GM18867 (cell line): ENCODE measurements around the gene SVIL.

Experiments
- ATAC-seq: cut with Tn5 transposase; IDR thresholded peaks from one replicate; pipeline ENCODE4 v1.9.1; 2021; ENCODE audit warnings: mild to moderate bottlenecking, moderate library complexity; ENCODE audit not compliant: unreplicated experiment

SVIL gene

DNA sequence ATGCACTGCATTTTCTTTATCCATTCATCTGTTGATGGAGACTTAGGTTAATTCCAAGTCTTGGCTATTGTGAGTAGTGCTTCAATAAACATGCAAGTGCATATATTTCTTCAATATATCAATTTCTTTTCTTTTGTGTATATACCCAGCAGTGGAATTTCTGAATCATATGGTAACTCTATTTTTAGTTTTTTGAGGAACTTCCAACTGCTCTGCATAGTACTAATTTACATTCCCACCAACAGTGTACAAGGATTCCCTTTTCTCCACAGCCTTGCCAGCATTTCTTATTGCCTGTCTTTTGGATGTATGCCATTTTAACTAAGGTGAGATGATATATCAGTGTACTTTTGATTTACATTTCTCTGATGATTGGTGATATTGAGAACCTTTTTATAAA is 200.7 kb downstream of the SVIL start:
- ATAC-seq, result no peak

- no peak for ATAC-seq
Observed at GRCh38 chr10:29431711-29432110, 203.1 kb downstream of the SVIL start.

GRCh38 chr10:29430101-29430500 is 204.7 kb downstream of the SVIL start:
- no peak for ATAC-seq

DNA sequence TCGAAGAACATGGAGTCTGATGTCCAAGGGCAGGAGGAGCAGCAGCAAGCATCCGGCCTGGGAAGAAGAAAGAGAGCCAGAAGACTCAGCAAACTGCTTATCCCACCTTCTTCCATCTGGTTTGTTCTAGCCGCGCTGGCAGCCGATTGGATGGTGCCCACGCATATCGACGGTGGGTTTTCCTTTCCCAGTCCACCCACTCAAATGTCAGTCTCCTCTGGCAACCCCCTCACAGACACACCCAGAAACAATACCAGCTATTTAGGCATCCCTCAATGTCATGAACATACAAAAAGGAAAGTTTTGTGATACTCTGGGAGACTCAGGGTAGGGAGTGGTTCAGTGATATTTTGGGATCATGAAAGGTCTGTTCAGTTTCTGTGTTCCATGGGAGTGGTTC is 206.3 kb downstream of the SVIL start:
- ATAC-seq, result no peak

DNA sequence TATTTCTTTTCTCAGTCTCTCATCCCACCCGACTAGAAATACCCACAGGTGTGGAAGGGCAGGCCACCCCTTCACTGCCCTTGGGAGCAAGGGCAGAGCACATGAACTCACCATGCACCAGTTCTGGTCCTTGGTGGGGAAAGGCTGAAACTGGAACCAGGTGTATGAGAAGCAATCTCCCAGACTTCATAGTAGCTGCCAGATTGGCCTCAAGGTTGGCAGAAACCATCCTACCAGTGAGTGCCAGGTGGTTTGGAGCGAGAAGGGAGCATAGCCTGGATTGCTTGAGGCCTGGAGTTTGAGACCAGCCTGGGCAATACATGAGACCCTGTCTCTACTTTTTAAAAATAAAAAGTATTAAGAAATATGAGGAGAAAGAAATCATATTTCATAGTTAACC is 207.1 kb downstream of the SVIL start:
- ATAC-seq, result no peak

DNA sequence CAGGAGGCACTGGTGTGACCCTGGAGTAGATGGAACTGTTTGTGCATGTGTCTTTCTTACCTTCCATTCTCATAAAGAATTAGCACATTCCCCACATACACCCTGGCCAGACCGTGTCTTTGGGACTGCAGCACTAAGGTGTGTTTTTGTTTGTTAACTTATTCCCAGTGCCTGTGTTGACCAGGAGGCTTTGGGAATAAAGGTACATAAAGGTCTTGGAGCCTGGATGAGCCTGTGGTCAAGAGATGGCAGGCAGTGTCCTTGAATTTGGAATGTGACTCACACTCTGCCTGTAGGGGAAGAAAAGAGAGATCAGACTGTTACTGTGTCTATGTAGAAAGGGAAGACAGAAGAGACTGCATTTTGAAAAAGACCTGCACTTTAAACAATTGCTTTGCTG is 208.4 kb downstream of the SVIL start:
- ATAC-seq, result no peak

GRCh38 chr10:29424017-29424416 is 210.8 kb downstream of the SVIL start:
- ATAC-seq, result no peak

- no peak for ATAC-seq
Observed at GRCh38 chr10:29420744-29421143, 214.0 kb downstream of the SVIL start.

DNA sequence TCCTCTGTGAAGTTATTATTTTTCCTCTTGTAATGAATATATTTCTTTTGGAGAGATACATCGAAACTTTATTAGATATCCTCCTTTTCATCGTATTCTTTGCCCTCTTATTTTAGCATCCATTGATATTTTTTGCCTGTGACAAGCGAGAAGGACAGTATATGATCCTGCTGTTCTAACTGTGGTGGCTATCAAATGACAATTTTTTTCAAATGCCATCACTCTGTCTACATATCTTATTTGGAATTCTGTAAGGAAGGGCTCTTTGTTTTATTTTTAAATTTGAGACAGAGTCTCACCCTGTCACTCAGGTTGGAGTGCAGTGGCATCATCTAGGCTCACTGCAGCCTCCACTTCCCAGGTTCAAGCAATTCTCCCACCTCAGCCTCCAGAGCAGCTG is 217.4 kb downstream of the SVIL start:
- no peak for ATAC-seq

- ATAC-seq, result no peak
Observed at GRCh38 chr10:29415876-29416275, 218.9 kb downstream of the SVIL start.

- no peak for ATAC-seq
Observed at GRCh38 chr10:29414501-29414900, 220.3 kb downstream of the SVIL start.

DNA sequence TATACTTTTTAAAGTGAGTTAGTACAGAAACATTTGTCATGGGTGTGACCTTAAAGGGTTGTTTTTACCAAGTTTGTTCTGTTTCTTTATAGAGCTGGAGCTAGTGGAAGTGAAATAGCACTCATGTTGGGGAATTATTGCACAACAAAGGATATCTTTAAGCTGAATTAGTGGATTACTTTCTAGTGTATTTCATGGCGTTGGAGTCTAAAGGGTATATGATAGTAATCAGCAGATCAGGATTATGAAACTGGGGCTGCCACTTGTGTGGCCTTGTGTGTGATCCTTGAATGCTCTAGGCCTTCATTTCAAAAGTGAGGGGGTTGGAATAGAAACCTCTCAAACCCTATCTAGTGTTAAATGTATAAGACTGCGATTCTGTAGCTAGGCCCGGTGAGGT is 222.3 kb downstream of the SVIL start:
- ATAC-seq, result no peak

- no peak for ATAC-seq
Observed at GRCh38 chr10:29411666-29412315, 223.0 kb downstream of the SVIL start.

- peak; percentile 66 for ATAC-seq
Observed at GRCh38 chr10:29409241-29410054, 225.3 kb downstream of the SVIL start.

DNA sequence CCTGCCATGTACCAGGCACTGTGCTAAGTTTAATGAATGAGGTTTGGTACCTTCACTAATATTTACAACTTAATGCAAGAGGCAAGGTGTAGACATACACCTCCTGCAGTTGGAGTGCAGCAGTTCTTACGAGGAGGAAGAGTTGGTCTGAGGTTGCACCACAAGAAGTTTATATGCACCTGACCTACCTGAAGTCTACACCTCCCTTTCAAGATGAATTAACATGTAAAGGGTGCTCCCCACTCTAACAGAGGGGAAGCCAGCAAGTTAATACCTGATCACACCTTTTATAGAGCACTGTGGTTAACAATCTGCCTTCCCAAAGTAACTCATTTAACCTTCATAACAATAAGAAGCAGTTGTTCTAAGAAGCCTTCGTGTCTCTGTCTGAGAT is 225.9 kb downstream of the SVIL start:
- ATAC-seq, result peak; percentile 17
